ENCODE data around the gene CIZ1. TPM values are rescaled to one million over a fixed set of nuclear protein-coding genes. Genes with fewer than 3 reads are reported as not detected.
"Not testable (repeated sequence)": the region's sequence is repeated elsewhere in the genome, so short reads cannot be mapped to it uniquely, and the experiment has no call there.

Gene CIZ1
- total and polyA plus RNA-seq, 2 donors from 2014 or later, result 48.1 to 89.9 TPM

DNA sequence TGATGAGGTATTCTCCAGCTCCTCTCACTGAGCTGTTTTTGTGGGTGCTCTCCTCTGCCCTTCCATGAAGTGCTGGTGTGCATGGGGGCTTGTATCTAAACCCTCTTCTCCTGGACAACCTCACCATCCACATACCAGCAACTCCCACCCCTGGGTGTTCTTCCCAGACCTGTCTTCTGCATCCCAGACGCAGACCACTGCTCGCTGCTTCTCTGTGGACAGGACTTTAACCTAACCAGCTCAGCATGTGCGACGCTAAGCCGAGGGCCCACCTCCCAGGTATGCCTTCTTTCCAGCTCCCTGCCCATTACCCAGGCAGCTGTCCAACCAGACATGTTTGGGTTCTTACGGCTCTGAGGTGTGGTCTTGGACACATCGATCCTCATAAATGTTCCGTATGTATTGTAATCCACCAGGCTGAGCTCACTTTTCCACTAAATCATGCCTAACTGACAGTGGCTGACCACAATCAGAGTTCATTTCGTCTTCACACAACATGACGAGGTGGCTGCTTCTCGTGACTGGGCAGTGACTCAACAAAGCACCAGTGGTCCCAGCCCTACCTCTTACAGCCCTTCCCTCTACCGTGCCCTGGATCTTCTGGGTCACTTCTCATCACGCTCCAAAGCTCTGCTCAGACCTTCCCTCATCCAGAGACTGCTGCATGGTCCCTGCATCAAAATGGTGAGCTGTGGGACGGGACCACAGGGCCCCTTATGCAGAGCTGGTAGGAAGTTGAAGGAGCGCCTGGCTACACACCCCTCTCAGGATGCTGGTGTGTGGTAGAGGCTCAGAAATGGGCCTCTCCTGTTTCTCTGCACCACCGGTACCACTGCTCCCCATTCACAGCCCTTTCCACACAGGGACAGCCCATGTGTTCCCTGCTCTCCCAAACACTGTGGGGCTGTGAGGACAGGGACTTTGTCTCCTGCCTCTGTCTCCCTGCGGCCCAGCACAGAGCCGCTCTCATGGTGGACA lies 54.3 kb downstream of the CIZ1 start:
- Histone ChIP-seq H3K36me3 (ENCODE audit: control insufficient read depth in 2 of 3, insufficient read depth in 3 of 3, low read length in 3 of 3) (no peaks in the 10 kb centered on the region), H3K9ac (ENCODE audit: low read length in 3 of 3) (no peak overlapping the region), H3K27ac (ENCODE audit: low read depth in 2 of 2, low read length in 2 of 2) (no peak overlapping the region), H3K27me3 (ENCODE audit: control insufficient read depth, insufficient read depth, low read length) (no peaks in the 10 kb centered on the region), H3K4me1 (ENCODE audit: control insufficient read depth in 2 of 3, insufficient read depth in 2 of 3, low read depth in 1 of 3, low read length in 3 of 3) (no peaks in the 10 kb centered on the region), H3K4me3 (ENCODE audit: low read length in 3 of 3) (no peak overlapping the region), H3K9me3 (ENCODE audit: control insufficient read depth in 2 of 3, insufficient read depth in 1 of 3, low read length in 3 of 3) (no peaks in the 10 kb centered on the region)
- DNase-seq (peak in 1 of 5 donors; percentile 43), FAIRE-seq (no peak)
- no peak for TF ChIP-seq CTCF (IDR thresholded peaks at IDR 0.05; ENCODE audit: borderline replicate concordance, extremely low read depth, insufficient read depth)
- intact Hi-C loops (cut with DNase I), result no loop called here

- H3K27ac ChIP-seq (ENCODE audit: low read depth in 2 of 2, low read length in 2 of 2); intact Hi-C loops (cut with DNase I); H3K9me3 ChIP-seq (ENCODE audit: control insufficient read depth in 2 of 3, insufficient read depth in 1 of 3, low read length in 3 of 3); H3K4me1 ChIP-seq (ENCODE audit: control insufficient read depth in 2 of 3, insufficient read depth in 2 of 3, low read depth in 1 of 3, low read length in 3 of 3); H3K9ac ChIP-seq (ENCODE audit: low read length in 3 of 3); FAIRE-seq; H3K36me3 ChIP-seq (ENCODE audit: control insufficient read depth in 2 of 3, insufficient read depth in 3 of 3, low read length in 3 of 3); H3K4me3 ChIP-seq (ENCODE audit: low read length in 3 of 3); H3K27me3 ChIP-seq (ENCODE audit: control insufficient read depth, insufficient read depth, low read length): not testable (repeated sequence)
- peak in 1 of 5 donors; percentile 53 for DNase-seq
Measured at GRCh38 chr9:128135561-128135960, 55.8 kb downstream of the CIZ1 start.

- intact Hi-C loops (cut with DNase I); H3K9me3 ChIP-seq (ENCODE audit: control insufficient read depth in 2 of 3, insufficient read depth in 1 of 3, low read length in 3 of 3); H3K27me3 ChIP-seq (ENCODE audit: control insufficient read depth, insufficient read depth, low read length); H3K27ac ChIP-seq (ENCODE audit: low read depth in 2 of 2, low read length in 2 of 2); H3K4me1 ChIP-seq (ENCODE audit: control insufficient read depth in 2 of 3, insufficient read depth in 2 of 3, low read depth in 1 of 3, low read length in 3 of 3); H3K9ac ChIP-seq (ENCODE audit: low read length in 3 of 3); H3K36me3 ChIP-seq (ENCODE audit: control insufficient read depth in 2 of 3, insufficient read depth in 3 of 3, low read length in 3 of 3); H3K4me3 ChIP-seq (ENCODE audit: low read length in 3 of 3); FAIRE-seq: not testable (repeated sequence)
- peak in 2 of 5 donors; percentile 47 to 61 for DNase-seq
Measured at GRCh38 chr9:128132139-128132538, 59.2 kb downstream of the CIZ1 start.

- DNase-seq, result peak in 1 of 5 donors; percentile 49
- H3K9me3 ChIP-seq (ENCODE audit: control insufficient read depth in 2 of 3, insufficient read depth in 1 of 3, low read length in 3 of 3); intact Hi-C loops (cut with DNase I); H3K4me1 ChIP-seq (ENCODE audit: control insufficient read depth in 2 of 3, insufficient read depth in 2 of 3, low read depth in 1 of 3, low read length in 3 of 3); H3K9ac ChIP-seq (ENCODE audit: low read length in 3 of 3); H3K36me3 ChIP-seq (ENCODE audit: control insufficient read depth in 2 of 3, insufficient read depth in 3 of 3, low read length in 3 of 3); FAIRE-seq; H3K27ac ChIP-seq (ENCODE audit: low read depth in 2 of 2, low read length in 2 of 2); H3K27me3 ChIP-seq (ENCODE audit: control insufficient read depth, insufficient read depth, low read length); H3K4me3 ChIP-seq (ENCODE audit: low read length in 3 of 3): not testable (repeated sequence)
Measured at GRCh38 chr9:128131346-128131745, 60.0 kb downstream of the CIZ1 start.

DNA sequence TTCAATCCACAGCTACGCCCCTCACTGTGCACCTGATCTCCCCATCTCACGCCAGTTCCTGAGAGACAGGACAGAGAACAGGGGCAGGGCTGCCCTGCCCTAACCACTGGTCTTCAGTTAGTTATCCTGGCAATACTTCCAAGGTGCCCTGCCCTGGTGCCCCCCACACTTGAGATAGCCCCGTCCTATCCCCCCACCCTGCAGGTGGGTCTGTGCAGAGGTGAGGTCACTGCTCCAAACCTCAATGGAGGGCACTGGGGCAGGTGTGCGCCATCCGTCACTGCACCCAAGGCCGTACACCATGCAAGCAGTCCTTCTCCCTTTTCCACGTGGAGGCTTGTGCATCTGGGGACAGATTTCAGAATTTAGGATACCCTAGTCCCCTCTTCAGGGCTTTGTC lies 60.7 kb downstream of the CIZ1 start:
- H3K9me3 ChIP-seq (ENCODE audit: control insufficient read depth in 2 of 3, insufficient read depth in 1 of 3, low read length in 3 of 3); H3K27ac ChIP-seq (ENCODE audit: low read depth in 2 of 2, low read length in 2 of 2); H3K9ac ChIP-seq (ENCODE audit: low read length in 3 of 3); FAIRE-seq; H3K27me3 ChIP-seq (ENCODE audit: control insufficient read depth, insufficient read depth, low read length); H3K4me3 ChIP-seq (ENCODE audit: low read length in 3 of 3); H3K4me1 ChIP-seq (ENCODE audit: control insufficient read depth in 2 of 3, insufficient read depth in 2 of 3, low read depth in 1 of 3, low read length in 3 of 3); intact Hi-C loops (cut with DNase I); H3K36me3 ChIP-seq (ENCODE audit: control insufficient read depth in 2 of 3, insufficient read depth in 3 of 3, low read length in 3 of 3): not testable (repeated sequence)
- peak in 1 of 5 donors; percentile 38 for DNase-seq

All from kidney (tissue), 14 donors.